ENCODE data around the gene LIME1.
A peak's percentile ranks its signal among the peaks of the same experiment; 100 is the strongest.
"Not testable (repeated sequence)": the region's sequence is repeated elsewhere in the genome, so short reads cannot be mapped to it uniquely, and the experiment has no call there.

The LIME1 gene

DNA sequence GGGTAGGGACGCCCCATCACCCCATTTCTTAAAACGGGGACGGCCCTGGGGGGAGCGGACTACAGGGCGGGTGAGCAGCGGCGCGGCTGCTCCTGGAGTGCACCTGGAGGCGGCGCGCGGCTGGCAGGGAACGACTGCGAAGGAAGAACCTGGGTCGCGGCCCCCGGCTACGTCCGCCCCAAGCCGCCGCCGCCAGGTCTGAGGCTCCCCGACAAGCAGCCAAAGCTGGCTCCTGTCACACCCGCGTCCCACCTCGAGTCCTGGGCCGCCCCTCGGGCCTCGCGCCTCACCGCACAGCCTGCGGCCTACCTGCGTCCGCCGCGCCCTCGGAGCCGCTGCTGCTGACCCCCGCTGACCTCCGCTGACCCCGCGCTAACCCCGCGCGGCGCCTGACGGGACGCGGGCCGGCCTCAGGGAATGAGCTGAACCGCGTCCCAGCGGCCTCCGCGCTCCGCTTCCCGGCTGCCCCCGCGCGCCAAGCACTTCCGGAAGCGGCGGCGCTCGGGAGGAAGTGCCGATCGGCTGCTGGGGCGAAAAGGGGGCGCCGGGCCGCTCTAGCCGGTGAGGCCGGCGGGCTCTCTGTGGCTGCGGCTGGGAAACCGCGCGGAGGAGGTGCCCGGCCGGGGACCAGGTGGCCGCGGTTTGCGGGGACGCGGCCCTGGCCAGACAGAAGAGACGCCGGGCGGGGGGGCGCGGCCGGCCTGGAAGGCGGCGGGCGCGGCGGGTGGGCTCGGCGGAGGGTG, 28.7 kb upstream of the LIME1 start, which contains the start of the genes ARFRP1 and ZGPAT:
Gene ARFRP1 (minus strand): TSS at position 419 of the 743 bp plus-strand sequence. CDS start 885 bp downstream, outside the sequence.
Gene ZGPAT (plus strand): TSS at position 482 of the 743 bp plus-strand sequence. CDS start 542 bp downstream, outside the sequence.
- peak; percentile 35 to 98 (median 84) for DNase-seq

DNA sequence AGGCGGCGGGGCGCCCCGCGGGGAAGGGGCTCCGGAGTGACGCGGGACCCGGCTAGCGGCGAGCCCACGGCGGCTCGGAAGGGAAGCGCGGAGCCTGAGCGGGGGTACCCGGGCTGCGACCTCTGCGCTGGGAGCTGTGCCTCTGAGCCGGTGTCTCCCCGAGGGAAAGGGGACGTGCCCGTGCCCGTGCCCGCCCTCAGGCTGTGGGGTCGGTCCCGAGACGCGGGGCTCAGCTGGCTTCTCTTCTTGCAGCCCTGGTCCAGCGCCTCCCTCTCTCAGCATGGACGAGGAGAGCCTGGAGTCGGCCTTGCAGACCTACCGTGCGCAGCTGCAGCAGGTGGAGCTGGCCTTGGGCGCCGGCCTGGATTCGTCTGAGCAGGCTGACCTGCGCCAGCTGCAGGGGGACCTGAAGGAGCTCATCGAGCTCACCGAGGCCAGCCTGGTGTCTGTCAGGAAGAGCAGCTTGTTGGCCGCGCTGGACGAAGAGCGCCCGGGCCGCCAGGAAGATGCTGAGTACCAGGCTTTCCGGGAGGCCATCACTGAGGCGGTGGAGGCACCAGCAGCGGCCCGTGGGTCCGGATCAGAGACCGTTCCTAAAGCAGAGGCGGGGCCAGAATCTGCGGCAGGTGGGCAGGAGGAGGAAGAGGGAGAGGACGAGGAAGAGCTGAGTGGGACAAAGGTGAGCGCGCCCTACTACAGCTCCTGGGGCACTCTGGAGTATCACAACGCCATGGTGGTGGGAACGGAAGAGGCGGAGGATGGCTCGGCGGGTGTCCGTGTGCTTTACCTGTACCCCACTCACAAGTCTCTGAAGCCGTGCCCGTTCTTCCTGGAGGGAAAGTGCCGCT, 27.9 kb upstream of the LIME1 start:
- DNase-seq, result no peak

DNA sequence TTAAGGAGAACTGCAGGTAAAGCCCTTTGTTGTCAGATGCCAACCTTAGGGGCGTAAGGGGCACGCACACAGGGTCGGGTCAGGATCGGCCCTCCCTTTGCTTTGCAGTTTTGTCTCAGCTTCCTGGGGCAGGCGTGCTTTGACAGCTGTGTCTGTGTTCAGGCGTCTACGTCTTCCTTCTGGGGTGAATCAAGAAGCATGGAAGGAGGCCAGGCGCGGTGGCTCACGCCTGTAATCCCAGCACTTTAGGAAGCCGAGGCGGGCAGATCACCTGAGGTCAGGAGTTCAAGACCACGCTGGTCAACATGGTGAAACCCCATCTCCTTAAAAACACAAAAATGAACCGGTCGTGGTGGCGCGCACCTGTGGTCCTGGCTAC, 27.3 kb upstream of the LIME1 start:
- no peak for DNase-seq

DNA sequence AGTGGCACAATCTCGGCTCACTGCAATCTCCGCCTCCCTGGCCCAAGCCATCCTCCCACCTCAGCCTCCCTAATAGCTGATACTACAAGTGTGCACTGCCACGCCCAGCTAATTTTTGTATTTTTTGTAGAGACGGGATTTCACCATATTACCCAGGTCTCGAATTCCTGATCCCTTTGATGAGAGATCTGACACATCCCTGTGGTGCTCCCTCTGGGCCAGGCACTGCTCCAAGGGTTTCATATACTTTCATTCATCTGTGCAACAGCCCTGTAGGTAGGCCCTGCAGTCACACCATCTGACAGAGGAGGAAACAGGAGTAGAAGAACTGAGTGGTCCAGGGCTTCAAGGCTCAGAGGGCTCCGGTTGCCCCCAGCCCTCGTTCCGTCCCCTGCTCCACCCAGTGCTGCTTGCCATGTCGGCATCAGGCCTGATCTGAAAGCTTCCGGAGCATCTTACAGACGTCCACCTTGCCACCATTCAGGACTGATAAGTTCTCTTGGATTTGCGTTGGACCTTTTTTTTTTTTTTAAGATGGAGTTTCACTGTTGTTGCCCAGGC, 25.3 kb upstream of the LIME1 start:
- DNase-seq, result no peak

DNA sequence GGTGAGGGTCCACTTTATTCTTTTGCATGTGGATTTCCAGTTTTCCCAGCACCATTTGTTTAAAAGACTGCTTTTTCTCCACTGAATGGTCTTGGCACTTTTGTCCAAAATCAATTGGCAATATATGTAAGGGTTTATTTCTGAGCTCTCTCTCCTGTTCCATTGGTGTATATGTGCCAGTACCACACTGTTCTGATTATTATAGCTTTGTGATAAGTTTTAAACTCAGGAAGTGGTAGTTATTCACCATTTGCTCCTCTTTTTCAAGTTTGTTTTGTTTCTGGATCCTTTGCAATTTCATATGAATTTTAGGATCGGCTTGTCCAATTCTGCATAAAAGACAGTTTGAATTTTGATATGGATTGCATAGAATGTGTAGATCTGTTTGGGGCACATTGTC, 24.3 kb upstream of the LIME1 start:
- no peak for DNase-seq

DNA sequence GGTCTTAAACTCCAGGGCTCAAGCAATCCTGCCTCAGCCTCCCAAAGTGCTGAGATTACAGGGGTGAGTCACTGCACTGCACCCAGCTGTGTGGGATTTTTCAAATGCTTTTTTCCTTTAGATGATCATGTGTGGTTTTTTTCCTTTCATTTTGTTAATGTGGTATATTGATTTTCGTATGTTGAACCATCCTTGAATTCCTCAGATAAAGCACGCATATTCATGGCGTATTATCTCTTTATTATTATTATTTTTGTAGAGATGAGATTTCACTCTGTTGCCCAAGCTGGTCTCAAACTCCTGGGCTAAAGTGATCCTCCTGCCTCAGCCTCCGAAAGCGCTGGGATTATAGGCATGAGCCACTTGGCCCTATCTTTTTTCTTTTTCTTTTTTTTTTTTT, 21.6 kb upstream of the LIME1 start:
- no peak for DNase-seq

DNA sequence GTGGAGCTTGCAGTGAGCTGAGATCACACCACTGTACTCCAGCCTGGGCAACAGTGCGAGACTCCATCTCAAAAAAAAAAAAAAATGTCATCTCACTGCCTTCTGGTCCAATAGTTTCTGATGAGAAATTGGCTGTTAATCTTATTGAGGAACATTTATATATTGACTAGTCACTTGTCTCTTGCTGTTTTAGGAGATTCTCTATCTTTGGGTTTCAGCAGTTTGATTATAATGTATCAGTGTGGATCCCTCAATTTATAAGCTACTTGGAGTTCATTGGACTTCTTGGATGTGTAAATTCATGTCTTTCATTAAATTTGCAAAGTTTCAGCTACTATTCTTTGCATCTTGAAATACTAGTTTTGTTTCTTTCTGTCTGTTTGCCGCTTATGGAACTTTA, 17.5 kb upstream of the LIME1 start:
- no peak for DNase-seq

DNA sequence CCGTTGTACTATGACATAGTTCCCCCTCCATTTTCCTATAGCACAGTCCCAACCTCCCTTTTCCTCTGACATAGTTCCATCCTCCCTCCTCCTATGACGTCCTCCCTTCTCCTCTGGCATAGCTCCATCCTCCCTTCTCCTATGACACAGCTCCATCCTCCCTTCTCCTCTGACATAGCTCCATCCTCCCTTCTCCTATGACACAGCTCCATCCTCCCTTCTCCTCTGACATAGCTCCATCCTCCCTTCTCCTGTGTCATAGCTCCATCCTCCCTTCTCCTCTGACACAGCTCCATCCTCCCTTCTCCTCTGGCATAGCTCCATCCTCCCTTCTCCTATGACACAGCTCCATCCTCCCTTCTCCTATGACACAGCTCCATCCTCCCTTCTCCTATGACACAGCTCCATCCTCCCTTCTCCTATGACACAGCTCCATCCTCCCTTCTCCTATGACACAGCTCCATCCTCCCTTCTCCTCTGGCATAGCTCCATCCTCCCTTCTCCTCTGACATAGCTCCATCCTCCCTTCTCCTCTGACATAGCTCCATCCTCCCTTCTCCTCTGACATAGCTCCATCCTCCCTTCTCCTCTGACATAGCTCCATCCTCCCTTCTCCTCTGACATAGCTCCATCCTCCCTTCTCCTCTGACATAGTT, 13.4 kb upstream of the LIME1 start:
- DNase-seq, result not testable (repeated sequence)

DNA sequence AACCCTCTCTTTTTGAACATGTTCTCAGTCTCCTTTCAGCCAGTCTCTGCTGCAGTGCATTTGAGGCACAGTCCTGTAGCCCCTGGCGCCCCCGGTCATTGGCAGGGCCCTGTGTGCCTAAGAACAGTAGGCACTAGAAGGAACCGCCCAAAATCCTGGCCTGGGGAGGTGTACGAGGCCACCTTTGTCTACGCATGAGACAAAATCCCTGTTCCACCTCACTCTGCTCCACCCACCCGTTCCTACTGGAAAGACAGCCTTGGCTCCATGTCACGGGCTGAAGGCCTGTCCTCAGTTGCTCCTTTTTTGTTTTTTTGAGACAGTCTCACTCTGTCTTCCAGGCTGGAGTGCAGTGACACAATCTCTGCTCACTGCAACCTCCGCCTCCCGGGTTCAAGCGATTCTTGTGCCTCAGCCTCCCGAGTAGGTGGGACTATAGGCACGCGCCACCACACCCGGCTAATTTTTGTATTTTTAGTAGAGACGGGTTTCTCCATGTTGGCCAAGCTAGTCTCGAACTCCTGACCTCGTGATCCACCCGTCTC, 6.2 kb upstream of the LIME1 start:
- DNase-seq, result peak in 1 of 51 donors; percentile 26

DNA sequence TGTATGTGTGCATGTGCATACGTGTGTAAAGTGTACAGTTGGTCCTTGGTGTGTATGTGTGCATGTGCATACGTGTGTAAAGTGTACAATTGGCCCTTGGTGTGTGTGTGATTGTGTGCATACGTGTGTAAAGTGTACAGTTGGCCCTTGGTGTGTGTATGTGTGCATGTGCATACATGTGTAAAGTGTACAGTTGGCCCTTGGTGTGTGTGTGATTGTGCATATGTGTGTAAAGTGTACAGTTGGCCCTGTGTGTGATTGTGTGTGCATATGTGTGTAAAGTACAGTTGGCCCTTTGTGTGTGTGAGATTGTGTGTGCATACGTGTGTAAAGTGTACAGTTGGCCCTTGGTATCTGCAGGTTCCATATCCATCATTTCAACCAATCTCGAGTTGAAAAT, 5.1 kb upstream of the LIME1 start:
- no peak for DNase-seq

DNA sequence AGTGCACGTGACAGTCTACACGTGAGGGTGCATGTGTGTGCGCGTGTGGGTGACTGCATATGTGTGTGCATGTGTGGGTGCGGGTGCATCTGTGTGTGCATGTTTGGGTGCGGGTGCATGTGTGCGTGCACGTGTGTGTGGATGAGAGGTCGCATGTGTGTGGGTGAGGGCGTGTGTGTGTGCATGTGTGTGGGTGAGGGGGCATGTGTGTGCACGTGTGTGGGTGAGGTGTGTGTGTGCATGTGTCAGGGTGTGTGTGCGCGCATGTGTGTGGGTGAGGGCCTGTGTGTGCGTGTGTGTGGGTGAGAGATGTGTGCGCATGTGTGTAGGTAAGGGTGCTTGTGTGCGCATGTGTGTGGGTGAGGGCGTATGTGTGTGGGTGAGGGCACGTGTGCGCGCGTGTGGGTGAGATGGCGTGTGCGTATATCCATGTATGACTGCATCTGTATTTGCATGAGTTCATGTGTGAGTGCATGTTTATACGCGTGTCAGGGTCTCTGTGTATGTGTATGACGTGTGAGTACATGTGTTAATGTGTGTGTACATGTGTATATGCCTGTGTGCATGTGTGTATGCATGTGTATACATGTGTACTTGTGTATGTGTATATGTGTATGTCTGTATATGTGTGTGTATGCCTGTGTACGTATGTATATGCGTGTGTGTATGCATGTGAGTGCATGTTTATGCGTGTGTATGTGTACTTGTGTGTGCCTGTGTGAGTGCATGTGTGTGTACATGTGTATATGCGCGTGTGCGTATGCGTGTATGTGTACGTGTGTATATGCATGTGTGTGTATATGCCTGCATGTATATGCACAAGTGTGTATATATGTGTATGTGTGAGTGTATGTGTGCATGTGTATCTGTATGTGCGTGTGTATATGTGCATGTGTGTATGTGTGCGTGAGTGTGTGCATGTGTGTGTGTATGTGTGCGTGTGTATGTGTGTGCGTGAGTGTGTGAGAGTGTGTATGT, 4.1 kb upstream of the LIME1 start:
- DNase-seq, result no peak

DNA sequence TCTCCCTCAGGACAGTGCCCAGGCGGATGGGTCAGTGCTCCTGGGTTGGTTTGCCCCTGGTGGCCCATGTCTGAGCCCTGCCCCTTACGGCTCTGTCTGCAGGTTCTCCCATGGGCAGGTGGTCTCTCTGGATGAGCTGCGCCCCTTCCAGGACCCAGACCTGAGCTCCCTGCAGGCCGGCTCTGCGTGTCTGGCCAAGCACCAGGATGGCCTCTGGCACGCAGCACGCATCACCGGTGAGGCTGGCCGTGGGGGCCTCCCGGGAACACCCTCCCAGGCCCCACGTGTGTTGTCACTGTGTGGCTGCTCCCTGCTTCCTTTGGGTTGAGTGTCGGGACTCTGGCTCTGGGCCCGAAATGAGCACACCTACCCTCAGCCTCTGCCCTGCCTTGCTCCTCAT, 3.3 kb upstream of the LIME1 start:
- DNase-seq, result no peak

DNA sequence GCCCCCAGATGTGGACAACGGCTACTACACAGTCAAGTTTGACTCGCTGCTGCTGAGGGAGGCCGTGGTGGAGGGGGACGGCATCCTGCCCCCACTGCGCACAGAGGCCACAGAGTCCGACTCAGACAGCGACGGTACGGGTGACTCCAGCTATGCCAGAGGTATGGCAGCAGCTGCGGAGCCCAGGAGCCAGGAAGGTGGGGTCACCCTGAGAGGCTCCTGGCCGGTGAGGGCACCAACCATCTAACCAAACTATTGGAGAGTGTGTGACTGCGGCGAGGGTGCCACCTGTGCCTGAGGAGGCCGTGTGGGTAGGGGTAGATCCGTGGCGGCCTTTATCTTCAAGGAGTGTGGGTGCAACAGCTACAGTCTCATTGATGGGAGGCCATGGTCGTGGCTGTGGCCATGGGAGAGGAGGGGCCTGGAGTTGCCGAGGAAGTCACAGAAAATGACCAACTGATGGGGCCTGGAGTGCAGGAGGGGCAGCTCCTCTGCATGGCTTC, 2.8 kb upstream of the LIME1 start:
- DNase-seq, result no peak

DNA sequence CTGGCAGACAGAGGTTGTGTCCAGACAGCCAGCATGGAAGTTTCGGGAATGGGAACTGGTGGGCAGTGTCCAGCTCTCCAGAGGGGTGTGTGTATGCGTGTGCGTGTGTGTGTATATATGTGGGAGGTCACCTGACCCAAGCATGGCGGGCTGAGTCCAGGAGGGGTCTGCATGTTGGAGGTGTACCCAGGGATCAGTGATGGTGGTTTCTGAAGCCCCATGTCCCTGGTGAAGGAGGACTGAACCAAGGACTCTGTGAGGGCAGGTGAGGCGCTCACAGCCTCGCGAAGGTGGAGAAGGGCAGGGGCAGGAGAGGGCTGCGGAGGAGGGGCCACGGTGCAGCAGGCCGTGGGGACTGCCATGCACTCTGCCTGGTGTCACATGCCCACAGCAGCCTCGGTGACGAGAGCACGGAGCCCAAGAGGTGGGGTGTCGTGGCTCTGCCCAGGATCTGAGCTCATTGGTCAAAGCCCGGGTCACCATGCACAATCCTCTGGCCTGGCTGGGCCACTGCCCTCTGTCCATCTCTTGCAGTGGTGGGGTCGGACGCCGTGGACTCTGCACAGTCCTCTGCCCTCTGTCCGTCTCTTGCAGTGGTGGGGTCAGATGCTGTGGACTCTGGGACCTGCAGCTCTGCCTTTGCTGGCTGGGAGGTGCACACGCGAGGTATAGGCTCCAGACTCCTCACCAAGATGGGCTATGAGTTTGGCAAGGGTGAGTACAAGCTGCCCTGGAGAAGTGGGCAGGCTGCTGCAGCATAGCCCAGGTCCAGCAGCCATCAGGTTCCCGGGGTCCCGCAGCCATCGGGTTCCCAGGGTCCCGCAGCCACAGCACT, 2.1 kb upstream of the LIME1 start:
- DNase-seq, result no peak

DNA sequence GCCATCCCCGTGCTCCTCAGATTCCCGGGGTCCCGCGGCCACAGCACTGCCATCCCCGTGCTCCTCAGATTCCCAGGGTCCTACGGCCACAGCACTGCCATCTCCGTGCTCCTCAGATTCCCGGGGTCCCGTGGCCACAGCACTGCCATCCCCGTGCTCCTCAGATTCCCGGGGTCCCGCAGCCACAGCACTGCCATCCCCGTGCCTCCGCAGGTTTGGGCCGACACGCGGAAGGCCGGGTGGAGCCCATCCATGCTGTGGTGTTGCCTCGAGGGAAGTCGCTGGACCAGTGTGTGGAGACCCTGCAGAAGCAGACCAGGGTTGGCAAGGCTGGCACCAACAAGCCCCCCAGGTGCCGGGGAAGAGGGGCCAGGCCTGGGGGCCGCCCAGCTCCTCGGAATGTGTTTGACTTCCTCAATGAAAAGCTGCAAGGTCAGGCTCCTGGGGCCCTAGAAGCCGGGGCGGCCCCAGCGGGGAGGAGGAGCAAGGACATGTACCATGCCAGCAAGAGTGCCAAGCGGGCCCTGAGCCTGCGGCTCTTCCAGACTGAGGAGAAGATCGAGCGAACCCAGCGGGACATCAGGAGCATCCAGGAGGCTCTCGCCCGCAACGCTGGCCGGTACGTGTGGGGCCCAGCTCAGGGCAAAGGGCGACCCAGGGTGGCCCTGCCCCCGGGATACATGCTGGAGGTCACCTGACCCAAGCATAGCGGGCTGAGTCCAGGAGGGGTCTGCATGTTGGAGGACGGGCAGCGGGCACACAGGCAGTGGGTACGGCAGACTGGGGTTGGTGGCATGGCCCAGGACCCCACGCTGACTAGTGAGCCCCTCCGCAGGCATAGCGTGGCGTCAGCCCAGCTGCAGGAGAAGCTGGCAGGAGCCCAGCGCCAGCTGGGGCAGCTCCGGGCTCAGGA, 1.3 kb upstream of the LIME1 start:
- peak in 10 of 51 donors; percentile 6 to 51 (median 27) for DNase-seq

DNA sequence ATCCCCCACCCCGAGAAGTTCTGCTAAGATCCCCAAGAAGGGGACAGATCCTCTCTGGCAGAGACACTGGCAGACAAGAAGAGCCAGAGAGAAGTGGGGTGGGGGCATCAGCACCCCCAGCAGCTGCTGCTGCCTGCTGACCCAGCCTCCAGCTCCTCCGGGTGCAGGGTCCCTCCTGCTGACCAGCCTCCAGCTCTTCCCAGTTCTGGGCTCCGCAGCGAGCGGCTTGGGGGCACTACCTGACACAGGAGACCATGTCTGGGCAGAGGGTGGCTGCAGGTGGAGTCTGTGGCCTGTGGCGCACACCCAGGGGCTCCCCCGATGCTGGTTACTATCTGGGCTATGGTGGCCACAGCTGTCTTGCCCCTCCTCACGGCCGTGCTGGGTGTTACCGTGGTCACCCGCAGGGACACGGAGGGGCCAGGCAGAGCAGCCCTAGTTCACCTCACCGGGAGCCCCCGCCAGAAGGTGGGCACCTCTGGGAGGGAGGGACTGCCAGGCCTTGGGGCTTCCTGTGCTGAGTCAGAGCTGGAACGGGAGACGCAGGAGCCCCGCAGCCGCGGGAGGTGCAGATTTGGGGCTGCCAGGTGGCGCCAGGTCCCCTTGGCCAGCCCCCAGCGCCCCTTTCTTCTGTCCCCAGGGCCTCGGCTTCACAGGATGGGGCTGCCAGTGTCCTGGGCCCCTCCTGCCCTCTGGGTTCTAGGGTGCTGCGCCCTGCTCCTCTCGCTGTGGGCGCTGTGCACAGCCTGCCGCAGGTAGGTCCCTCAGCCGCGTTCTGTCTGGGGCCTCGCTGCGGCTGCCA, 630 bp downstream of the LIME1 start:
- no peak for DNase-seq

DNA sequence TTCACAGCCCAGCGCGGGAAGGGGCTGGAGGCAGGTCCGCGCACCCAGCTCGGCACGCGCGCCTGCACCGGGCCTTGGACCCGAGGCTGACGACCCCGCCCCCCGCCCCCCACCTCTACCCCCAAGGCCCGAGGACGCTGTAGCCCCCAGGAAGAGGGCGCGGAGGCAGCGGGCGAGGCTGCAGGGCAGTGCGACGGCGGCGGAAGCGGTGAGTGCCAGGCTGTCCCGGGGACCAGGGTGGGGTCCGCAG, 1.2 kb downstream of the LIME1 start:
- DNase-seq, result no peak

All from hypothalamus (tissue), 51 donors.